Measurements from ENCODE around the gene SLC2A9.

GRCh38 chr4:9835430-9835829 is 185.9 kb downstream of the SLC2A9 start:
- TF ChIP-seq POLR2A (IDR thresholded peaks at IDR 0.05) (no peak), CTCF (IDR thresholded peaks at IDR 0.05) (no peak), EP300 (IDR thresholded peaks at IDR 0.05) (no peak)
